ENCODE measurements around the gene C16orf96. TPM values are rescaled to one million over a fixed set of nuclear protein-coding genes. Genes with fewer than 3 reads are reported as not detected.

The C16orf96 gene
- under 0.01 TPM in 1 of 2 replicates, not detected in the other for total RNA-seq

DNA sequence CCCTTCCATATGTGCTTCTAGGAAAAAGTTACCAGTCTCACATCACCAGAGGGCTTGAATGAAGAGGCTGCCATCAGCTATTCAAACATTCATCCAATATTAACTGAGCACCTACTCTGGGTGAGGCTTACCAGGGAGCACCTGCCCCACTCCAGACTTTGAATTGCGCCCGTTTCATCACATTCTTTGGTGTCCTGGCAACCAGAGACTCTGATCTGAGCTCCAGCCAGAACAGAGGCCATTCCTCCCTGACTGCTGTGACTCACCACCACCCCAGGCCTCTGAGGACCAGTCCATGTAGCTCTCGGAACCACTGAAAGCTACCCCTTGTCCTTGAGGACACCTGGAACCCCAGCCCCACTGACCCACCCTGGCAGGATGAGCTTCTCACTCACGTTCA lies at the start of gene C16orf96:
TSS of gene C16orf96 (plus strand) at position 229 of the 400 bp plus-strand sequence. CDS start at position 379, 150 bp downstream.

DNA sequence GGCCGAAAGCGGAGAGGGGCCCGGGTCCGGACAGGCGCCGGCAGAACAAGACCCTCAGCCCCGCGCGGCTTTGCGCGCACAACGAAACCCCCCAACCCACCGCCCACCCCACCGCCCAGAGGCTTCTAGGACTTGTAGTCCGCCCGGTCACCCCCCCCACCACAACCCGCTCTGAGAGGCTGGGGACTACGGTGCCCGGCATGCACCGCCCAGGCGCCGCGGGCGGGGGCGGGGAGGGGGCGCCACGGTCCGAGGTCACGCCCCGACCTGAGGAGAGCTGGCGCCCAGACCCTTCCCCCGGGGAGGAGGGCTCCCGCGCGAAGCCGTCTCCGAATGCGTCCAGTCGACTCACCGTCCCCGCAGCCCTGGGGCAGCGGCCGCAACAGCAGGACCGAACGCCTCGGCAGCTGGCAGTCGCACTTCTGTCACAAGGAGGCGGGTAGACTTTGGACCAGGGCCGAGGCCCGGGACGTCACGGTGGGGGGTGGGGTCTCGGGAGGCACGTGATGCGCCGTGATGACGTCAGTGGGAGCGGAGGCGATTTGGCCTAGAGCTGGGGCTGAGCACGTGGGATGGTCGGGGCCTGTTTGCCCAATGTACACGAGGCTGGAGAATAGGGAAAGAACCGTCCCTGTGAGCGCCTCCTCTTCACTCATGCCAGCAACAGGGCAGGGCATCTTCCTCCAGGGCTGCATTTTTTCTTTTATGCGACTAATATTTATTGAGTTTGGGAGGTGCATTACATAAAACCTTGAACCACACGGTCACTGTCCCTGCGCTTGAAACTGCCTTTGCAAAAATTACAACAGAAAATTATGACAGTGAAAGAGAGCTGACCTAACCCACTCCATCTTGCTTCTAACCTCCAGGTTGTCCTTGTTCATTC lies 17.5 kb upstream of the C16orf96 start, which contains the start of gene CDIP1:
TSS of gene CDIP1 (minus strand) at position 424 of the 886 bp plus-strand sequence. CDS start 24,643 bp downstream, outside the sequence.

DNA sequence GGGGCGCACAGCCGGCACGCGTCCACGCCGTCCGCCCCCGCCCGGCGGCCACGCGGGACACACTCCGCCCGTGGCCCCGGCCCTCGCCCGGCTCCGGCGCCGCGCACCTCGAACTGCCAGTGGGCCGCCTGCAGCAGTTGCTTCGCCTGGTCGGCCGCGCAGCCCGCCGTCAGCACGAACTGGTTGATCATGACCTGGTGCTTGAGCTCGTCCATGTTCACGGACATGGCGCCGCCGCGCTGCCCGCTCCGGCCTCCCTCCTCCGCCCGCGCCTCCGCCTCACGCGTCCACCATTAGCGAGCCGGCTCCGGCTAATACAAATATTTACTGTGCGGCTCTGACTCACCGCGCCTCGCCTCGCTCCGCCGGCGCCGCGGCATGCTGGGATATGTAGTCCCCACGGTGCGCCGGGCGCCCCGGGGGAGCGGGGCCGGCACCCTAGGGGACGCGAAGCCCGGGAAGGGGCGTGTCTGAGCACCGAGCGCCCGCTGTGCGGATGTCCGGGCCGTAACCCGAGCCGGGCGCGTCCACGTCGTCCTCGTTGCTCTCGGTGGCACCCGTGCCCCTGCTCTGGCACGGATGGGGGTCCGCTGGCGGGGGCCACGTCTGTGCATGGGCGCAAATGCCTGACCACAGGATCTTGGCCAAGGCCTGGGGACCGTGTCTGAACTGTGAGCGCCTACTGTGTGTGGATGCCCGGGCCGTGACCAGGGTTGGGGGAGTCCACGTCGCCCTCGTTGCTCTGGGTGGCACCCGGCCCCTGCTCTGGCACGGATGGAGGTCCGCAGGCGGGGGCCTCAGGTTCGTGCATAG lies 58.6 kb downstream of the C16orf96 start, which contains the start of gene UBALD1:
TSS of gene UBALD1 (minus strand) at position 318 of the 813 bp plus-strand sequence. CDS start at position 227, 91 bp downstream.

DNA sequence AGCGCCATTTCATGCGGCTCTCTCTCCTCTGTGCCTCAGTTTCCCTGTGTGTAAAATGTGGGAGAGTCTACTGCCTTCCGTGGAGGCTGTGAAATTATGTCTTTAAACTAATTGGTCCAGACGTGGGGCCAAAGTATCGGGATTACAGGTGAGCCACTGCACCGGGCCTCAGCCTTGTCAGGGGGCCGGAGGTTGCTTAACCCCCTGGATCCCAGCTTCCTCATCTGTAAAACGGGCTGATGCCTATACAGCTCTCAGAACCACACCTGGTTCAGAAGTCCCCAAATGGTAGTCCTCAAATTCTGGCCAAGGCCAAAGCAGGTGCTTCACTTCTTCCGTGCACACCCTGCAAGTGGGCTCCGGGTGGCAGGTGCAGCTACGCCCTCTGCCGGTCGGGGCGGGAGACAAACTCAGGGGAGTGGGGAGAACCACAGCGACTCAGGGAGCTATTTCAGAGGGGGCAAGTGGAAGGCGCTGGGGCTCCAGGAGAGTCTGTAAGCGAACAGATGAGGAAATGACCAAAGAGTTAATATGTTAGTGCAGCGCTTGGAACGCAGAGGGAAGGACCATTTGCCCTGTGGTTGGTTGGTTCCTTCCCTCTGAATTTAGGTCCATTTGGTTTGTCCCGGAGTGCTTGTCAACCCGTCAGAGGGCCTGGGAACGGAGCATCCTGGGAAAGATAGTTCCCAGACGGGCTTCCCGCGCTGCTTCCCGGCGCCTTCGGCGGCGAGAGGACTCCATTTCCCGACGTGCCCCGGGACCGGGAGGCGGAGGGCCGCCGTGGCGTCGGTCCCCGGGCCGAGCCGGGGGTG lies 68.1 kb downstream of the C16orf96 start, which contains the start of gene MGRN1:
TSS of gene MGRN1 (plus strand) at position 812 of the 812 bp plus-strand sequence. CDS start 135 bp downstream, outside the sequence.

Other genes with a start within 250 kb of the C16orf96 start
- gene GLIS2, start 240.3 kb upstream of the C16orf96 start, total RNA-seq: 1.3 and 1.4 TPM in 2 replicates
- 42.6 and 45.8 TPM in 2 replicates for gene PAM16, start 205.0 kb upstream of the C16orf96 start, total RNA-seq
- 7.5 and 15.4 TPM in 2 replicates for gene VASN, start 184.5 kb upstream of the C16orf96 start, total RNA-seq
- 7.2 and 18.6 TPM in 2 replicates for gene CORO7, start 139.7 kb upstream of the C16orf96 start, total RNA-seq
- 67.0 and 74.0 TPM in 2 replicates for gene DNAJA3, start 130.5 kb upstream of the C16orf96 start, total RNA-seq
- 52.0 and 96.1 TPM in 2 replicates for gene NMRAL1, start 81.7 kb upstream of the C16orf96 start, total RNA-seq
- 45.8 and 119 TPM in 2 replicates for gene HMOX2, start 79.9 kb upstream of the C16orf96 start, total RNA-seq
- gene CDIP1, start 17.6 kb upstream of the C16orf96 start, total RNA-seq: 9.4 and 15.1 TPM in 2 replicates
- gene UBALD1, start 58.5 kb downstream of the C16orf96 start, total RNA-seq: 5.5 and 6.3 TPM in 2 replicates
- 10.2 and 15.4 TPM in 2 replicates for gene MGRN1, start 68.5 kb downstream of the C16orf96 start, total RNA-seq
- 21.7 and 31.5 TPM in 2 replicates for gene NUDT16L1, start 137.2 kb downstream of the C16orf96 start, total RNA-seq
- 15.1 and 18.8 TPM in 2 replicates for gene ANKS3, start 177.9 kb downstream of the C16orf96 start, total RNA-seq
- gene DNAAF8, start 178.2 kb downstream of the C16orf96 start, total RNA-seq: under 0.01 TPM in 1 of 2 replicates, not detected in the other
- 4.7 and 8.4 TPM in 2 replicates for gene ZNF500, start 210.8 kb downstream of the C16orf96 start, total RNA-seq
- gene SEPTIN12, start 232.0 kb downstream of the C16orf96 start, total RNA-seq: not detected in 2 replicates
- gene SMIM22, start 239.0 kb downstream of the C16orf96 start, total RNA-seq: 5.5 and 16.4 TPM in 2 replicates
- 15.3 and 20.7 TPM in 2 replicates for gene ROGDI, start 246.3 kb downstream of the C16orf96 start, total RNA-seq

All from tracheal epithelial cell (primary cell).